GM19328 (cell line): ENCODE data around the gene LAGE3.

Experiments
- ATAC-seq: cut with Tn5 transposase; IDR thresholded peaks from one replicate; pipeline ENCODE4 v1.9.1; 2021; ENCODE audit warnings: mild to moderate bottlenecking, moderate library complexity; ENCODE audit not compliant: unreplicated experiment

LAGE3 gene

GRCh38 chrX:154458954-154459778 lies 19.9 kb downstream of the LAGE3 start:
- no peak for ATAC-seq

GRCh38 chrX:154458116-154458953 lies 20.7 kb downstream of the LAGE3 start, which contains the start of gene PLXNA3:
Gene PLXNA3, plus strand, starts transcription at chrX:154458281. Its CDS starts 1,903 bp downstream, at chrX:154460184.
- peak; percentile 50 for ATAC-seq

GRCh38 chrX:154457491-154458115 lies 21.5 kb downstream of the LAGE3 start:
- ATAC-seq, result peak; percentile 62

- no peak for ATAC-seq
Measured at GRCh38 chrX:154452823-154453222, 26.3 kb downstream of the LAGE3 start.

GRCh38 chrX:154450312-154450711 lies 28.8 kb downstream of the LAGE3 start:
- ATAC-seq, result no peak

GRCh38 chrX:154449618-154450017 lies 29.5 kb downstream of the LAGE3 start:
- no peak for ATAC-seq

- ATAC-seq, result no peak
Measured at GRCh38 chrX:154448484-154448883, 30.6 kb downstream of the LAGE3 start.

- no peak for ATAC-seq
Measured at GRCh38 chrX:154446430-154446829, 32.7 kb downstream of the LAGE3 start.

GRCh38 chrX:154445776-154446175 lies 33.3 kb downstream of the LAGE3 start:
- no peak for ATAC-seq

- ATAC-seq, result no peak
Measured at GRCh38 chrX:154444755-154445246, 34.3 kb downstream of the LAGE3 start.

- ATAC-seq, result peak; percentile 73
Measured at GRCh38 chrX:154443992-154444754, 34.9 kb downstream of the LAGE3 start, which contains the start of gene FAM50A. Gene FAM50A, plus strand, starts transcription at chrX:154444141. Its CDS starts 95 bp downstream, at chrX:154444236.

GRCh38 chrX:154443479-154443910 lies 35.6 kb downstream of the LAGE3 start:
- no peak for ATAC-seq

GRCh38 chrX:154441984-154442707 lies 36.9 kb downstream of the LAGE3 start:
- no peak for ATAC-seq

GRCh38 chrX:154441564-154441963 lies 37.5 kb downstream of the LAGE3 start:
- ATAC-seq, result no peak

- no peak for ATAC-seq
Measured at GRCh38 chrX:154440623-154441357, 38.3 kb downstream of the LAGE3 start.

GRCh38 chrX:154439841-154440240 lies 39.2 kb downstream of the LAGE3 start:
- no peak for ATAC-seq

GRCh38 chrX:154437971-154438893 lies 40.8 kb downstream of the LAGE3 start:
- no peak for ATAC-seq
